GM13977 (cell line): Measurements from ENCODE around the gene HOXD12.

Source experiments
- DNase-seq: peaks from one replicate; pipeline ENCODE4 v3.0.0; 2012; ENCODE audit warnings: low spot score
- in situ Hi-C: fragments of 300-500 bp; cut with MboI; formaldehyde crosslinking; loops from one replicate; pipeline ENCODE4 v1.12.0; 2022; ENCODE audit warnings: low sequenced_read_pairs, low pct_unique_long_range_greater_than_20kb, mixed read lengths, inconsistent platforms; ENCODE audit not compliant: unreplicated experiment
- TF ChIP-seq, protein P1 (sequence below): IDR thresholded peaks from 2 replicates; pipeline ENCODE4 v1.5.1; 2012; ENCODE audit warnings: mild to moderate bottlenecking, control low read depth; ENCODE audit not compliant: insufficient read depth; ENCODE audit errors: extremely low read depth, missing control alignments

HOXD12 gene

GRCh38 chr2:176121190-176122051 is 21.8 kb downstream of the HOXD12 start:
- TF ChIP-seq, protein P1, sequence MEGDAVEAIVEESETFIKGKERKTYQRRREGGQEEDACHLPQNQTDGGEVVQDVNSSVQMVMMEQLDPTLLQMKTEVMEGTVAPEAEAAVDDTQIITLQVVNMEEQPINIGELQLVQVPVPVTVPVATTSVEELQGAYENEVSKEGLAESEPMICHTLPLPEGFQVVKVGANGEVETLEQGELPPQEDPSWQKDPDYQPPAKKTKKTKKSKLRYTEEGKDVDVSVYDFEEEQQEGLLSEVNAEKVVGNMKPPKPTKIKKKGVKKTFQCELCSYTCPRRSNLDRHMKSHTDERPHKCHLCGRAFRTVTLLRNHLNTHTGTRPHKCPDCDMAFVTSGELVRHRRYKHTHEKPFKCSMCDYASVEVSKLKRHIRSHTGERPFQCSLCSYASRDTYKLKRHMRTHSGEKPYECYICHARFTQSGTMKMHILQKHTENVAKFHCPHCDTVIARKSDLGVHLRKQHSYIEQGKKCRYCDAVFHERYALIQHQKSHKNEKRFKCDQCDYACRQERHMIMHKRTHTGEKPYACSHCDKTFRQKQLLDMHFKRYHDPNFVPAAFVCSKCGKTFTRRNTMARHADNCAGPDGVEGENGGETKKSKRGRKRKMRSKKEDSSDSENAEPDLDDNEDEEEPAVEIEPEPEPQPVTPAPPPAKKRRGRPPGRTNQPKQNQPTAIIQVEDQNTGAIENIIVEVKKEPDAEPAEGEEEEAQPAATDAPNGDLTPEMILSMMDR: no peak
- DNase-seq: no peak
- in situ Hi-C loops: loop anchor here (10.0 to 25.0 kb wide), 2 partner anchors 759 to 1033 kb away; no protein-coding TSS in a partner anchor

- DNase-seq: no peak
- in situ Hi-C loops: loop anchor here (10.0 to 25.0 kb wide), 2 partner anchors 760 to 1033 kb away; no protein-coding TSS in a partner anchor
Observed at GRCh38 chr2:176122052-176122682, 22.6 kb downstream of the HOXD12 start.

DNA sequence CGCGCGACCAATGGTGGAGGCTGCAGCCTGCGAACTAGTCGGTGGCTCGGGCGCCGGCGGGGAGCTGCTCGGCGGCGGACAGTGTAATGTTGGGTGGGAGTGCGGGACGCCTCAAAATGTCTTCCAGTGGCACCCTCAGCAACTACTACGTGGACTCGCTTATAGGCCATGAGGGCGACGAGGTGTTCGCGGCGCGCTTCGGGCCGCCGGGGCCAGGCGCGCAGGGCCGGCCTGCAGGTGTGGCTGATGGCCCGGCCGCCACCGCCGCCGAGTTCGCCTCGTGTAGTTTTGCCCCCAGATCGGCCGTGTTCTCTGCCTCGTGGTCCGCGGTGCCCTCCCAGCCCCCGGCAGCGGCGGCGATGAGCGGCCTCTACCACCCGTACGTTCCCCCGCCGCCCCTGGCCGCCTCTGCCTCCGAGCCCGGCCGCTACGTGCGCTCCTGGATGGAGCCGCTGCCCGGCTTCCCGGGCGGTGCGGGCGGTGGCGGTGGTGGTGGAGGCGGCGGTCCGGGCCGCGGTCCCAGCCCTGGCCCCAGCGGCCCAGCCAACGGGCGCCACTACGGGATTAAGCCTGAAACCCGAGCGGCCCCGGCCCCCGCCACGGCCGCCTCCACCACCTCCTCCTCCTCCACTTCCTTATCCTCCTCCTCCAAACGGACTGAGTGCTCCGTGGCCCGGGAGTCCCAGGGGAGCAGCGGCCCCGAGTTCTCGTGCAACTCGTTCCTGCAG is 23.3 kb downstream of the HOXD12 start, which contains the start of gene HOXD9:
Gene HOXD9 (plus strand): TSS at position 37 of the 728 bp plus-strand sequence. CDS start 50 bp downstream, at position 87.
- DNase-seq: no peak
- TF ChIP-seq, protein P1: no peak
- in situ Hi-C loops: loop anchor here (10.0 to 25.0 kb wide), 2 partner anchors 761 to 1032 kb away; no protein-coding TSS in a partner anchor

More at GRCh38 chr2:176122052-176122682, 22.6 kb downstream of the HOXD12 start:
- TF ChIP-seq, protein P1: no peak

DNA sequence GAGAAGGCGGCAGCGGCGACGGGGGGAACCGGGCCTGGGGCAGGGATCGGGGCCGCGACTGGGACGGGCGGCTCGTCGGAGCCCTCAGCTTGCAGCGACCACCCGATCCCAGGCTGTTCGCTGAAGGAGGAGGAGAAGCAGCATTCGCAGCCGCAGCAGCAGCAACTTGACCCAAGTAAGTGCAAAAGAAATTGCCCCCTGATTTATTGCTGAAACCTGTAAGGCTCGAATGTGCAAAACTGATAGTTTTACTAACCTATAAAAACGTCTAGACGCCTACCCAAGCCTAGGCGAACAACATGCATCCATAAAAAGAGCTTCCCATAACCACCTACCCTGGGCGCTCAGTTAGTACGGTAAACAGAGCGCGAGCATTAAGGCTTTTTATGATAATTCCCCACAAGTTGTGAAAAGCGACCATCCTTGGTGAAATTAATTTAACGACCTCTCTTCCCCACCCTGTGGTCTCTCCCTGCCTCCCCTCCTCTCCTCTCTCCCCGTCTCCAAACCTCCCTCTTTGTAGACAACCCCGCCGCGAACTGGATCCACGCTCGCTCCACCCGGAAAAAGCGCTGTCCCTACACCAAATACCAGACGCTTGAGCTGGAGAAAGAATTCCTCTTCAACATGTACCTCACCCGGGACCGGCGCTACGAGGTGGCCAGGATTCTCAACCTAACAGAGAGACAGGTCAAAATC is 24.0 kb downstream of the HOXD12 start:
- TF ChIP-seq, protein P1: no peak
- DNase-seq: no peak
- in situ Hi-C loops: loop anchor here (10.0 to 25.0 kb wide), 2 partner anchors 761 to 1031 kb away; no protein-coding TSS in a partner anchor

DNA sequence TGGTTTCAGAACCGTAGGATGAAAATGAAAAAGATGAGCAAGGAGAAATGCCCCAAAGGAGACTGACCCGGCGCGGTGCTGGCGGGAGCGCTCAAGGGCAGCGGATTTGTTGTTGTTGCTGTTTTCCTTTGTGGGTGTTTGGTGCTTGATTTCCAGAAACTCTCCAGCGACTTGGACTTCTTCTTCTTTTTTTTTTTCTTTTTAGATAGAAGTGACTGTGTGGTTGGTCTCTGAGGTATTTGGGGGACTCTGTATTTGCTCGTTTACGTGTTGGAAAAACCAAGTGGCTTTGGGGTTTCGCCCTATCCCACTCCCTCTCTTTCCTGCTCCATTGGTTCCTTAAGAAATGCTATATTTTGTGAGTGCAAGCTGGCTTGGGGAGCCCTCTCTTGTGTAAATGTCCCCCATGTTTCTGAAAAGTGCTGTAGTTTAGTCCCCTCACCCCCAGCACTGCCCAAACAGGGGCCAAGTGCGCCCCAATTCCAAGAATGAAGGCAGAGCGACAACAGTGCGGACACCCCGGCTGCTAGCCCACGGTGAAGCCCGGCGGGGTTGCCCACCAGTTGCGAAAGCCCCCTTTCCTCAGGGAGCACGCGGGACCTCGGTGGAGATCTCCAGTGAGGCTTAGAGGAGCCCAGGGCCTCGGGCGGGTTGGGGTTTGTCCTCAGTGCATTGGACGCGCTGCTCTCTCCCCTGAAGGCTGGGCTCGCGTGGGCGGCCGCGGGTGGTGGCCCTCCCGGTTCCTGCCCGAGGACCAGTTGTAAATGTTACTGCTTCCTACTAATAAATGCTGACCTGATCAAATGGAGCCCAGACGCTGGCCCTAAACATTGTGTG is 24.7 kb downstream of the HOXD12 start:
- TF ChIP-seq, protein P1: no peak

More for the DNA sequence above, 24.7 kb downstream of the HOXD12 start:
- in situ Hi-C loops: loop anchor here (10.0 to 25.0 kb wide), 2 partner anchors 762 to 1030 kb away; no protein-coding TSS in a partner anchor
- DNase-seq: no peak
